Measurements from ENCODE around the gene RALA. TPM values are rescaled to one million over a fixed set of nuclear protein-coding genes. Genes with fewer than 3 reads are reported as not detected.

Gene RALA
- total RNA-seq, 1 experiment from 2014 or later, result 27.3 TPM

- Histone ChIP-seq H3K27ac (ENCODE audit: low read depth, low read length) (no peak overlapping the region), H3K9ac (ENCODE audit: low read length) (no peak overlapping the region), H3K36me3 (ENCODE audit: control insufficient read depth in 1 of 2, insufficient read depth in 2 of 2, low read length in 2 of 2) (no peaks in the 10 kb centered on the region), H3K4me1 (ENCODE audit: control insufficient read depth in 1 of 2, insufficient read depth in 2 of 2, low read length in 2 of 2) (0 out of 4 replicates have a peak, but pooled peaks cover 0 to 4% of the 10 kb centered on the region in 2 experiments), H3K27me3 (ENCODE audit: insufficient read depth, low read length) (no peaks in the 10 kb centered on the region), H3K9me2 (ENCODE audit: insufficient read depth) (no peaks in the 10 kb centered on the region), H3K4me2 (ENCODE audit: low read length) (no peak overlapping the region), H4K20me1 (ENCODE audit: insufficient read depth) (no peaks in the 10 kb centered on the region), H3K79me2 (ENCODE audit: insufficient read depth, low read length) (no peaks in the 10 kb centered on the region), H3K9me3 (ENCODE audit: control insufficient read depth in 1 of 2, insufficient read depth in 1 of 2, low read depth in 1 of 2, low read length in 2 of 2) (no peaks in the 10 kb centered on the region), H3K4me3 (replicated peaks in 1 of 2; ENCODE audit: low read depth in 1 of 2, low read length in 2 of 2) (no peak overlapping the region), H2AFZ (ENCODE audit: low read depth, low read length, poor library complexity, severe bottlenecking) (no peak overlapping the region)
- ChIA-PET CTCF (interaction anchor here (1.0 kb wide), 1 partner anchor 34 kb away, joined by 3 read pairs; no protein-coding TSS in a partner anchor), RAD21 (ENCODE audit: low non-redundant PET in 1 of 2, low total read pairs in 2 of 2, uncharacterized antibody in 2 of 2, unreplicated experiment in 2 of 2) (no interaction called here), POLR2A (interaction anchor here (1.3 kb wide), 1 partner anchor 9 kb away, joined by 4 read pairs; the partner anchor contains the start of gene RALA)
- no peak for DNase-seq (ENCODE audit: low read depth, low spot score)
- no TSS peak for BruUV-seq (replicated peaks)
- ATAC-seq, result no peak
- TF ChIP-seq ZFX (IDR thresholded peaks at IDR 0.05), result no peak
- TF ChIP-seq CTCF (IDR thresholded peaks at IDR 0.05 in 2 of 3, conservative IDR thresholded peaks at IDR 0.05 in 1 of 3; ENCODE audit: borderline replicate concordance in 1 of 3, insufficient read depth in 1 of 3, low read depth in 2 of 3, low read length in 2 of 3), result no peak
- no peak for TF ChIP-seq ATF3 (IDR thresholded peaks at IDR 0.05)
- no peak for TF ChIP-seq EZH2 (IDR thresholded peaks at IDR 0.05)
- intact Hi-C loops (cut with micrococcal nuclease), result no loop called here
These were observed 9.1 kb upstream of the RALA start for GRCh38 chr7:39614299-39614698.

GRCh38 chr7:39615350-39615975 lies 7.9 kb upstream of the RALA start:
- intact Hi-C loops (cut with micrococcal nuclease), result no loop called here
- ChIA-PET RAD21 (ENCODE audit: low non-redundant PET in 1 of 2, low total read pairs in 2 of 2, uncharacterized antibody in 2 of 2, unreplicated experiment in 2 of 2) (no interaction called here), POLR2A (no interaction called here), CTCF (no interaction called here)
- no peaks in the 10 kb centered on the region for H4K20me1 ChIP-seq (ENCODE audit: insufficient read depth)
- no peak overlapping the region for H3K27ac ChIP-seq (ENCODE audit: low read depth, low read length)
- no peaks in the 10 kb centered on the region for H3K27me3 ChIP-seq (ENCODE audit: insufficient read depth, low read length)
- no peak overlapping the region for H3K9ac ChIP-seq (ENCODE audit: low read length)
- BruUV-seq (replicated peaks), result no TSS peak
- no peaks in the 10 kb centered on the region for H3K79me2 ChIP-seq (ENCODE audit: insufficient read depth, low read length)
- no peaks in the 10 kb centered on the region for H3K9me3 ChIP-seq (ENCODE audit: control insufficient read depth in 1 of 2, insufficient read depth in 1 of 2, low read depth in 1 of 2, low read length in 2 of 2)
- no peak overlapping the region for H3K4me2 ChIP-seq (ENCODE audit: low read length)
- no peak for DNase-seq (ENCODE audit: low read depth, low spot score)
- H3K4me3 ChIP-seq (replicated peaks in 1 of 2; ENCODE audit: low read depth in 1 of 2, low read length in 2 of 2), result no peak overlapping the region
- H3K4me1 ChIP-seq (ENCODE audit: control insufficient read depth in 1 of 2, insufficient read depth in 2 of 2, low read length in 2 of 2), result 0 out of 4 replicates have a peak, but pooled peaks cover 0 to 4% of the 10 kb centered on the region in 2 experiments
- no peak overlapping the region for H2AFZ ChIP-seq (ENCODE audit: low read depth, low read length, poor library complexity, severe bottlenecking)
- H3K36me3 ChIP-seq (ENCODE audit: control insufficient read depth in 1 of 2, insufficient read depth in 2 of 2, low read length in 2 of 2), result no peaks in the 10 kb centered on the region
- no peaks in the 10 kb centered on the region for H3K9me2 ChIP-seq (ENCODE audit: insufficient read depth)
- no peak for ATAC-seq
- no peak for TF ChIP-seq ZNF274 (IDR thresholded peaks at IDR 0.05; ENCODE audit: low read depth, low read length)
- no peak for TF ChIP-seq RAD21 (IDR thresholded peaks at IDR 0.05; ENCODE audit: low read depth)
- TF ChIP-seq ZBTB33 (IDR thresholded peaks at IDR 0.05; ENCODE audit: extremely low read depth, insufficient replicate concordance, low read length), result no peak
- no peak for TF ChIP-seq EZH2phosphoT487 (IDR thresholded peaks at IDR 0.05; ENCODE audit: borderline replicate concordance)
- no peak for TF ChIP-seq EZH2 (IDR thresholded peaks at IDR 0.05)
- TF ChIP-seq REST (IDR thresholded peaks at IDR 0.05; ENCODE audit: low read depth), result no peak
- no peak for TF ChIP-seq CBX3 (IDR thresholded peaks at IDR 0.05; ENCODE audit: low read depth)
- no peak for TF ChIP-seq POLR2A (IDR thresholded peaks at IDR 0.05; ENCODE audit: borderline replicate concordance, extremely low read depth, insufficient read depth, insufficient read length)
